Activated T-cell treated with anti-CD3 and anti-CD28 coated beads, Interleukin-2, amount 50 U/mL, for 1 hour (primary cell): ENCODE measurements around the gene GRIK4.

Experiments
- DNase-seq: peaks from one replicate; pipeline ENCODE4 v3.0.0-alpha.2; 2020

GRIK4 gene

GRCh38 chr11:120526241-120526640 lies 14.7 kb downstream of the GRIK4 start:
- no peak for DNase-seq

DNA sequence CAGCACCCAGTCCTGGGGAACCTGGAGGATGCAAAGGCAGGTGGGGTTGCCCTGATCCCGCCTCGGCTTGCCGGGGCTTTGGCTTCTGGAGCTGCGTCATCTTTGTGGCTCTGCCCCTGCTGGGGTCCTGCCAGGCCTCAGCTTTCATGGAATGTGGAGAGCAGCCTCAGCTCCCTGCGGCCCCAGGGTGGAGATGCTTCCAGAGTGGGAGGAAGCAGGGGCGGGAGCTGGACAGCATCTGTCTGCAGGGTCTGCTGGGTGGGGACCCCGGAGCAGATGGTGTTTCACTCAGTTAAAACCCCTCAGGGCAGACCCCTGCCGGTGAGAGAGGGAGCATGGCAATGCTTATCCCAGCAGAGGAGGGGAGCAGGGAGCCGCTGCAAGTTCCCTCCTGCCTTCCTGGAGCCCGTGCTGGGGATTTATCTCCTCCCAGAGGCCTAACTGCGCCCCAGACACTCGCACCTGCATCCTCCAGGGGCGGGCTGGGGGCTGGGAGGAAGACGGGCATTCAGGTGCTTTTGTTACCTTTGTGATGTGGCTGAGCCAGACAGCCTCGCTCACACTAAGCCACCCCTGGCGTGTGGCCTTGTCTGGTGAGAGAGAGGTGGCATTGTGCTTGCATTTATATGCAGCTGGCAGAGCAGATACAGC lies 15.7 kb downstream of the GRIK4 start:
- no peak for DNase-seq

DNA sequence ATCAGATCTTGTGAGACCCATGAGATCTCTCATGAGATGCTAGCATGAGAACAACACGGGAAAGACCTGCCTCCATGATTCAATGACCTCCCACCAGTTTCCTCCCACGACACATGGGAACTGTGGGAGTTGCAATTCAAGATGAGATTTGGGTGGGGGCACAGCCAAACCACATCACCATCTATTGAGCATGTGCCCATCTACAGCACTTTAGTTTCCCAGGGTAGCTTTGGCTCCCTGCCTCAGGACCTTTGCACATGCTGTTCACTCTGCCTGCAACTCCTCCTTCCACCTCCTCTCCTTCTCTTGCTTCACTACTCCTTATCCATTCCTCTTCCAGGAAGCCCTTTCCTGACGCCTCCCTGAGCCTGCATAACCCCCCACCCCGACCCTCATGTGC lies 17.2 kb downstream of the GRIK4 start:
- no peak for DNase-seq

- DNase-seq = no peak
These were observed 17.7 kb downstream of the GRIK4 start for GRCh38 chr11:120529214-120529613.

DNA sequence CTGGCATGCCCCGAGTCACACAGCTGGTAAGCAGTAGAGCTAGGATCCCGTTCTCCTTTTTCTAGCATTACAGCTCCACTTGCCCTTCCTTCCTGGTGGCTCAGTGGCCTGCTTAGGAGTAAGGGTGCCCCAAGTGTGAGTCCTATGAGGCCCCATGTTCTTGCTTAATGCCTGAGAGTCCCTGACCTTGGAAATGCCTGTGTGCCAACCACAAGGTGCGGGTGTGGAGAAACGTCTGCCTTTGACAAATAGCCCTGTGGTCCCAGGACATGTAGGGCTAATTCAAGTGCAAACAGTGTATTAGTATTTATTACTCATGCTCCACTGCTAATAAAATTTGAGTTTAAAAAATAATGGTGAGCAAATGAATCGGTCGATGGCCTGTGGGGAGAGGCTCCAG lies 18.4 kb downstream of the GRIK4 start:
- DNase-seq = no peak

DNA sequence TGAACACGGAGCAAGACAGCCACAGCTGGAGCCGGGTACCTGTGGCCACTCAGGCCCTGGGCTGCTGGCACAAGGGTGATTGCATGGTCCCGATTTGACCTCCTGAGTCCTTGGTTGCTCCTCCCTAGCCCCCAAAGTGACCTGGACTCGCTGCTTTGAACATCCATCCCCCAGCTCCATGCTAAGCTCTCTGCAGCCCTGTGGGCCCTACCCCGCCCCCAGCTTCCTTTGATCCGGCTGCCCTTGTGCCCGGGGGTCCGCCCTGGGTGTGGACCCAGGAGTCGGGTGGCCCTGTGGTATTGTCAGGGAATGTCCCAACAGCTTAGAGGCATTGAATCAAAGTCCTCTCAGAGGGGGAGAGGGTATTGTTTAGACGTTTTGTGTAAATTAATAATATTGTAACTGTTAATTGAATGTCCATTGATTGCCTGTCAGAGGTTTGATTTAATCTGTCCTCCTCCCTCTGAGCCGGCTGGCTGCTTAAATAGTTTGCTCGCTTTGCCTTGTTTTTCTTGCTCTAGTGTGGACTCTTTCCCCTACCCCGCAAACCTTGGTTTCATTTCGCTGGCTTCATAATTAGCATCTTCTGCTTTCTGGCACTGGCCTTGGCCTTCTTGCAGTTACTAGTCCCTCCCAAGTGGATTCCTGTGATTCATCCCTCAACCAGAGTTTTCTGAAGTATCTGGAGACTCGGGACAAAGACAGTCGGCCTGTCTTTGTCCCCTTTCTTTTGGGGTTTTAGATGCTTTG lies 20.7 kb downstream of the GRIK4 start:
- no peak for DNase-seq

- DNase-seq = no peak
These were observed 21.3 kb downstream of the GRIK4 start for GRCh38 chr11:120532832-120533196.

GRCh38 chr11:120536091-120536796 lies 24.7 kb downstream of the GRIK4 start:
- DNase-seq = no peak

DNA sequence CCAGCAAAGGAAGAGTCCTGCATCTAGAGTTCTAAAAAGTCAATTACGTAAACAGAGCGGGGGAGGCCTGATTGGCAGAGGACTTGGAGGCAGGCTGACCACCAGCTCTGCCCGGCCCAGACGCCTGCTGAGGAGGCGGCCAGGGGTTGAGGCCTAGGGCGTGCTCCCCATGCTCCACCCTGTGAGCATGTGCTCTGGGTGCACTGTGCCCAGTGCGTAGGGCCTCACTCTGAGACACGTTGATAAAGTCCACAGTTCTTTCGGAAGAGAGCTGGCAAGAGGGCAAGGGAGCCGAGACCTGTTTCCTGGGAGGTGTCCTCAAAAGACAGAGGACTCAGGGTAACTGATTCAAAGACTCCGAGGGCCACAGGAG lies 25.2 kb downstream of the GRIK4 start:
- DNase-seq = no peak

DNA sequence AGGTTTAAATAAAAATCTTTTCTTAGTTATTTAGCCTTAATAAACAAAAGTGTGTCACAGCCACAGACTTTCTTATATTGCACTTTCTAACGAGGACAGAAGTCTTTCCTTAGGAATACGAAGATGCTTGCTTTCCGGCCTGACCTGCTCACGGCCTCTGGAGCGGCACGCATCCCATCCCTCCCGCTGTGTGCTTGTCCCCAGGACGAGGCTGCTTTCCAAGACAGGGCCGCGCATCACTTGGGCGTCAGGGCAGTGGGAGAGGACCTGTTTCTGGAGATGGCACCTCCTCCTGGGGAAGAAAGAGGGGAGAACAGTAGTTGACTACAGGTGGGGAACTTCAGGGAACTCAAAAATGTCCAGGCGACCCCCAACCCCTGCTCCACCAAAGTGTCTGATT lies 26.4 kb downstream of the GRIK4 start:
- no peak for DNase-seq

GRCh38 chr11:120538707-120539106 lies 27.2 kb downstream of the GRIK4 start:
- DNase-seq = no peak

DNA sequence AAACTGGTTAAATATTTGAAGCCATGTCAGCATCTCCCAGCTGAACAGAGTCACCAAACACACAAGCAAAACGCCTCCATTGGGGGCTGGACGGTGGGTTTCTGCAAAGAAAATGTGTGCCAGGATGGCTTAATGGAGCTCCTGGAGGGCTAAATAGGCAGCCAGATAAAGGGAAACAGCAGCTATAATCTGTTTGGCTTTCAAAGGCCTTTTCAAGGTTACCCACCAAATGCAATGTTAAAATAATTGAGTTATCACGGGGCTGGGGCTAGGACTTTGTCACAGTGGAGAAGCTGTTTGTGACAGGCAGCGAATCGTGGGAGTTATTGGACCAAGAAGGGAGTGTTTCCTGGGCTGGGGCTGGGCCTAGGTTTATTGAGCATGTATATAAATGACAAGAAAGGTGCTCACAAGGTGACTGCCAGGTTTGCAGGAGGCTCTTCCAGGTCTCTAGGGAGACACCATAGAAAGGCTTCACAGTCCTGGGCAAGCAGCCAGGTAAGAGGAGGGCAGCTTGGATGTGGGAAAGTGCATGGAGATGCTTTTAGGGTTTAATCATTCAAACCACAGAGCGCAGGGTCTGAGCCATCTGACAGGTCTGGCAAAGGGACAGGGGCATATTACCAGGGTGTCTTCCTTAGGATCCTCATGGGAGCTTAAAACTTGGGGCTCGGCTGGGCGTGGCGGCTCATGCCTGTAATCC lies 28.3 kb downstream of the GRIK4 start:
- no peak for DNase-seq

- DNase-seq = no peak
These were observed 29.4 kb downstream of the GRIK4 start for GRCh38 chr11:120540744-120541465.

DNA sequence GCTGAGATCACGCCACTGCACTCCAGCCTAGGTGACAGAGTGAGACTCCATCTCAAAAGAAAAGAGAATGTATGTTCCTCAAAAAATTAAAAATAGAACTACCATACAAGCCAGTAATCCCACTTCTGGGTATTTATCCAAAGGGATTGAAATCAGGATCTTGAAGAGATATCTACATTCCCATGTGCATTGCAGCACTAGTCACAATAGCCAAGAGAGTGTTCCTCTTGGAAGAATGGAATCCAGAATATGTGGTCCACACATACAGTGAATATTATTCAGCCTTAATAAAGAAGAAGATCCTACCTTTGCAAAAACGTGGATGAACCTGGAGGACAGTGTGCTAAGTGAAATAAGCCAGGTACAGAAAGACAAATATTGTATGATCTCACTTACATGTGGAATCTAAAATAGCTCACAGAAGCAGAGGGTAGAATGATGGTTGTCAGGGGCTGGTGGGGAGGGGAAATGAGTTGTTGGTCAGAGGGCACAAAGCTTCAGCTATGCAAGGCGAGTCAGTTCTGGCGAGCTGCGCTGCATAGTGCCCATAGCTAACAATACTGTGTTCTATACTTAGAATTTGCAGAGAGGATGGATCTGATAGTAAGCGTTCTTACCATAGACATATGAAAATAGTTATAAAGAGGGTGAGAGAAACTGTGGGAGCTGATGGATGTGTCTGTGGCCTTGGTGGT lies 32.1 kb downstream of the GRIK4 start:
- no peak for DNase-seq

- no peak for DNase-seq
These were observed 34.3 kb downstream of the GRIK4 start for GRCh38 chr11:120545813-120546212.

DNA sequence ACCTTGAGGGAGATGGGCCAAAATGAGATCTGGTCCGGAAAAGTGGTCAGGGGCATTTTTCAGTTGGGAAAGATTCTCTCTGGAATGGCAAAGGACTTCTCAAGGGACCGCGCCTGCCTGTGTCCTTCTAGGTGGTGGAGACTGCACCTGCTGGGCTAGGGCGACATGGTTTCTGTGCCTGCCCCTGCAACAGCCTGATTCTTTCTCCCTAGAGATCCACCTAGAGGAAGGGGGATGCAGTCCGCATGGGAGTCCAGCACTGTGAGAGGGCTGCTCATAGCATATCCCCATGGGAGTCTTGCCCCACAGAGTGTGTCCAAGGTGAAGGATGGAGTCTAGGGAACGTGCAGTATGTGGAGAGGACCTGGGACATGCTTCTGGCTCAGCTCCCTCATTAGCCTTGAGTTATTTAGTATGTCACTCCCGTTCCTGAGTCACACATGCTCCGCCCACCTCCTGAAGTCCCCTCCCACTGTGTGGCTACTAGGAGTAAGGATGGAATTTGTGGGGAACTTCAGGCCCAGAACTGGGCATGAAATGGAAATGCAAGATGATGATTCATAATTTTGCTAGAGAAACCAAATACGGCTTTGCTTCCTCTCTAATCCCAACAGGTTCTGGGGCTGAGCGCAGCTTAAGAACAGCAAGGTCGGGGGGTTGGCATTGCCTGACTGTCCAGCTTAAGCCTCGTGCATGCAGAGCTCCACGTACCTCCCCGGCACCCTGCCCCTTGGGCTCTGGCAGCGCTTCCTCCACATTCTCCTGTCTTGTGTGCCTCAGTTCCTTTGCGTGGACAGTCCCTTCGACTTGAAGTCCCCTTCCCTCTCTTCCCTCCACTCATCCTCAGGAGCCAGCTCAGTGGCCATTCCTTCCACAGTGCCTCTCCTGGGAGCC lies 35.0 kb downstream of the GRIK4 start:
- no peak for DNase-seq

- DNase-seq = no peak
These were observed 35.8 kb downstream of the GRIK4 start for GRCh38 chr11:120547316-120547715.

- no peak for DNase-seq
These were observed 36.5 kb downstream of the GRIK4 start for GRCh38 chr11:120547811-120548681.

DNA sequence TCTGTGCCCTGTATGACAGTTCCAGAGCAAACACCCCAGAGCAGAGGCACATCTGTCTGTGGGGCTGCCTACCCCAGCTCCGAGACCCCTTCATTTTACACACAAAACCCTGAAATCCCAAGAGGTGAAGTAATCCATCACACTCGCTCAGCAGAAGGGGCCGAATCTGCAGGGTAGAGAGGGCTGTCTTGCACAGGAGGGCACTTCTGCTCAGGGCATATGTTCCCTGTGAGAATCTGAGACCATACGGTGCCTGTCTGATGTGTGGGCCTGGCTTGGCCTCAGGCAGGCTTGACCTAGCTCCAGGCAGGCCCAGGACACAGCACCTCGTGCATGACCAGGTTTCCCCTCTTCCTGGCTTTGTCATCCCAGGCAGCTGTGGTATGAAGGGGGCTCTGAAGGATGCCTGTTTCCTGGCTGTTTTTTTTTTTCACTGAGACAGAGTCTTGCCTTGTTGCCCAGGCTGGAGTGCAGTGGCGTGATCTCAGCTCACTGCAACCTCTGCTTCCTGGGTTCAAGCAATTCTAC lies 37.2 kb downstream of the GRIK4 start:
- DNase-seq = no peak

DNA sequence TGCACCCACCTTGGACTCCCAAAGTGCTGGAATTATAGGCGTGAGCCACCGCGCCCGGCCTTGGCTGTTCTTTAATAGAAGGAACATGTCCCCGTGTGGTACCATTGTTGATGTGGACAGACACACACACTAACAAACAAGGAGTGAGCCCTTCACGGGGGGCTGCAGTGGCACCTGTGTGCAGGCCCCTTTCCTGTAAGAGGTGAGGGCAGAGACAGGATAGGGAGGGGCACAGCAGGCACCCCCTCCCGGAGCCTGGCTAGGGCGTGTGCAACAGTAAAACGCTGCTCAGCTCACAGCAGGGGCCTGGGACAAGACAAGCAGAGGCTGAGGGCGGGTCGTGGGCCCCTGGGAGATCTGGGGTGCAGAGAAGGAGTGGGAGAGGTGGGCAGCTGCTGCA lies 37.8 kb downstream of the GRIK4 start:
- no peak for DNase-seq
